ENCODE data around the gene ELMO1.

The ELMO1 gene

GRCh38 chr7:37429435-37429791 lies 19.3 kb downstream of the ELMO1 start:
- H3K9ac ChIP-seq (ENCODE audit: low read depth, low read length): no peak overlapping the region
- DNase-seq: no peak
- no peak overlapping the region for H2AFZ ChIP-seq (ENCODE audit: low read depth, low read length)
- H3K4me3 ChIP-seq (ENCODE audit: low read depth in 1 of 2, low read length in 2 of 2): no peak overlapping the region
- no peak for TF ChIP-seq CTCF (IDR thresholded peaks at IDR 0.05; ENCODE audit: borderline replicate concordance, extremely low read depth, low read length, poor library complexity, severe bottlenecking)
- no peak for TF ChIP-seq EZH2 (IDR thresholded peaks at IDR 0.05; ENCODE audit: borderline replicate concordance, low read depth, low read length, severe bottlenecking)
- H3K36me3 ChIP-seq (ENCODE audit: insufficient read depth, low read length): no peaks in the 10 kb centered on the region
- H3K27ac ChIP-seq (ENCODE audit: low read length): no peak overlapping the region
- ATAC-seq (ENCODE audit: insufficient read depth, low read depth): no peak
- H4K20me1 ChIP-seq (ENCODE audit: insufficient read depth, low read length): no peaks in the 10 kb centered on the region
- H3K27me3 ChIP-seq (ENCODE audit: insufficient read depth, low read length, poor library complexity): peaks cover 4% of the 10 kb centered on the region
- H3K9me3 ChIP-seq (ENCODE audit: insufficient read depth, low read length, severe bottlenecking): no peaks in the 10 kb centered on the region
- H3K4me1 ChIP-seq (ENCODE audit: insufficient read depth, low read length): peaks cover 8% of the 10 kb centered on the region
- H3K4me2 ChIP-seq (ENCODE audit: insufficient read depth, low read length): no peak overlapping the region
- H3K79me2 ChIP-seq (ENCODE audit: insufficient read depth, low read length): no peaks in the 10 kb centered on the region

GRCh38 chr7:37428681-37429434 lies 19.8 kb downstream of the ELMO1 start:
- no peak overlapping the region for H3K27ac ChIP-seq (ENCODE audit: low read length)
- peaks cover 8% of the 10 kb centered on the region for H3K4me1 ChIP-seq (ENCODE audit: insufficient read depth, low read length)
- no peaks in the 10 kb centered on the region for H3K9me3 ChIP-seq (ENCODE audit: insufficient read depth, low read length, severe bottlenecking)
- peaks cover 4% of the 10 kb centered on the region for H3K27me3 ChIP-seq (ENCODE audit: insufficient read depth, low read length, poor library complexity)
- ATAC-seq (ENCODE audit: insufficient read depth, low read depth) (no peak), DNase-seq (no peak)
- H3K36me3 ChIP-seq (ENCODE audit: insufficient read depth, low read length): no peaks in the 10 kb centered on the region
- TF ChIP-seq CTCF (IDR thresholded peaks at IDR 0.05; ENCODE audit: borderline replicate concordance, extremely low read depth, low read length, poor library complexity, severe bottlenecking) (no peak), EZH2 (IDR thresholded peaks at IDR 0.05; ENCODE audit: borderline replicate concordance, low read depth, low read length, severe bottlenecking) (no peak)
- no peak overlapping the region for H3K4me2 ChIP-seq (ENCODE audit: insufficient read depth, low read length)
- H3K79me2 ChIP-seq (ENCODE audit: insufficient read depth, low read length): no peaks in the 10 kb centered on the region
- no peak overlapping the region for H3K4me3 ChIP-seq (ENCODE audit: low read depth in 1 of 2, low read length in 2 of 2)
- no peaks in the 10 kb centered on the region for H4K20me1 ChIP-seq (ENCODE audit: insufficient read depth, low read length)
- H2AFZ ChIP-seq (ENCODE audit: low read depth, low read length): no peak overlapping the region
- H3K9ac ChIP-seq (ENCODE audit: low read depth, low read length): no peak overlapping the region

- no peak for TF ChIP-seq CTCF (IDR thresholded peaks at IDR 0.05; ENCODE audit: borderline replicate concordance, extremely low read depth, low read length, poor library complexity, severe bottlenecking)
- no peak for TF ChIP-seq EZH2 (IDR thresholded peaks at IDR 0.05; ENCODE audit: borderline replicate concordance, low read depth, low read length, severe bottlenecking)
- Histone ChIP-seq H3K4me2 (ENCODE audit: insufficient read depth, low read length) (no peak overlapping the region), H3K9me3 (ENCODE audit: insufficient read depth, low read length, severe bottlenecking) (no peaks in the 10 kb centered on the region), H3K36me3 (ENCODE audit: insufficient read depth, low read length) (no peaks in the 10 kb centered on the region), H4K20me1 (ENCODE audit: insufficient read depth, low read length) (no peaks in the 10 kb centered on the region), H2AFZ (ENCODE audit: low read depth, low read length) (no peak overlapping the region), H3K4me1 (ENCODE audit: insufficient read depth, low read length) (peaks cover 4% of the 10 kb centered on the region), H3K79me2 (ENCODE audit: insufficient read depth, low read length) (no peaks in the 10 kb centered on the region), H3K9ac (ENCODE audit: low read depth, low read length) (no peak overlapping the region), H3K4me3 (ENCODE audit: low read depth in 1 of 2, low read length in 2 of 2) (no peak overlapping the region), H3K27me3 (ENCODE audit: insufficient read depth, low read length, poor library complexity) (no peaks in the 10 kb centered on the region), H3K27ac (ENCODE audit: low read length) (no peak overlapping the region)
- ATAC-seq (ENCODE audit: insufficient read depth, low read depth) (no peak), DNase-seq (no peak)
Measured at GRCh38 chr7:37427276-37427940, 21.3 kb downstream of the ELMO1 start.

All from DND-41 (cell line).